H9 (cell line): Measurements from ENCODE around the gene XXYLT1. TPM values are rescaled to one million over a fixed set of nuclear protein-coding genes. Genes with fewer than 3 reads are reported as not detected.

Experiments
- DNase-seq: peaks from one replicate; pipeline ENCODE4 v3.0.0-alpha.2; 2017
- H2AFZ ChIP-seq: one replicate; pipeline ENCODE4 v1.6.1; 2013; ENCODE audit warnings: mild to moderate bottlenecking, low read length, control low read depth, moderate library complexity
- H2AK5ac ChIP-seq: 2 replicates; pipeline ENCODE4 v1.6.1; 2013; ENCODE audit warnings: low read length, control low read depth, mixed read lengths; ENCODE audit not compliant: insufficient read length
- H2BK120ac ChIP-seq: one replicate; pipeline ENCODE4 v1.6.1; 2013; ENCODE audit warnings: low read depth, mild to moderate bottlenecking, low read length, control low read depth, inconsistent platforms; ENCODE audit not compliant: poor library complexity, severe bottlenecking
- H2BK12ac ChIP-seq: 2 replicates; pipeline ENCODE4 v1.6.1; 2013; ENCODE audit warnings: low read length, control low read depth, mixed read lengths, low read depth; ENCODE audit not compliant: insufficient read length
- H2BK15ac ChIP-seq: 2 replicates; pipeline ENCODE4 v1.6.1; 2013; ENCODE audit warnings: low read depth, low read length, control low read depth
- H2BK20ac ChIP-seq: one replicate; pipeline ENCODE4 v1.6.1; 2013; ENCODE audit warnings: low read depth, mild to moderate bottlenecking, low read length, control low read depth, inconsistent platforms; ENCODE audit not compliant: poor library complexity, severe bottlenecking
- H2BK5ac ChIP-seq: 2 replicates; pipeline ENCODE4 v1.6.1; 2013; ENCODE audit warnings: low read length, control low read depth, mixed read lengths; ENCODE audit not compliant: insufficient read length
- H3K14ac ChIP-seq: 2 replicates; pipeline ENCODE4 v1.6.1; 2013; ENCODE audit warnings: low read length, control low read depth; ENCODE audit not compliant: insufficient read depth
- H3K18ac ChIP-seq: 2 replicates; pipeline ENCODE4 v1.6.1; 2013; ENCODE audit warnings: low read depth, mild to moderate bottlenecking, mixed read lengths, low read length, control low read depth; ENCODE audit not compliant: insufficient read length
- H3K23ac ChIP-seq: 2 replicates; pipeline ENCODE4 v1.6.1; 2013; ENCODE audit warnings: low read length, control low read depth, mixed read lengths, low read depth; ENCODE audit not compliant: insufficient read length
- H3K23me2 ChIP-seq: 2 replicates; pipeline ENCODE4 v1.6.1; 2013; ENCODE audit warnings: low read depth, mild to moderate bottlenecking, mixed read lengths, low read length, control low read depth; ENCODE audit not compliant: insufficient read length, poor library complexity, severe bottlenecking
- H3K27ac ChIP-seq: 2 replicates; pipeline ENCODE4 v1.5.1; 2013; ENCODE audit warnings: low read length, control low read depth, mixed read lengths, low read depth; ENCODE audit not compliant: insufficient read length
- H3K27me3 ChIP-seq: 2 replicates; pipeline ENCODE4 v1.6.1; 2013; ENCODE audit warnings: low read length, control low read depth, inconsistent platforms; ENCODE audit not compliant: insufficient read depth
- H3K4ac ChIP-seq: 2 replicates; pipeline ENCODE4 v1.6.1; 2013; ENCODE audit warnings: low read depth, mild to moderate bottlenecking, control low read depth, inconsistent platforms, low read length, moderate library complexity
- H3K4me1 ChIP-seq: 2 replicates; pipeline ENCODE4 v1.6.1; 2013; ENCODE audit warnings: low read length, control low read depth, inconsistent platforms; ENCODE audit not compliant: insufficient read depth
- H3K4me2 ChIP-seq: 2 replicates; pipeline ENCODE4 v1.6.1; 2013; ENCODE audit warnings: low read length, control low read depth, mixed read lengths; ENCODE audit not compliant: insufficient read length, insufficient read depth
- H3K56ac ChIP-seq: 2 replicates; pipeline ENCODE4 v1.6.1; 2013; ENCODE audit warnings: low read depth, mild to moderate bottlenecking, mixed read lengths, low read length, control low read depth; ENCODE audit not compliant: insufficient read length
- H3K79me1 ChIP-seq: 2 replicates; pipeline ENCODE4 v1.6.1; 2013; ENCODE audit warnings: low read depth, mild to moderate bottlenecking, moderate library complexity, low read length, control low read depth, inconsistent platforms; ENCODE audit not compliant: insufficient read depth, poor library complexity, severe bottlenecking
- H3K79me2 ChIP-seq: 2 replicates; pipeline ENCODE4 v1.6.1; 2013; ENCODE audit warnings: low read length, control low read depth, inconsistent platforms; ENCODE audit not compliant: insufficient read depth
- H3K9ac ChIP-seq: 2 replicates; pipeline ENCODE4 v1.6.1; 2013; ENCODE audit warnings: low read length, control low read depth, mixed read lengths; ENCODE audit not compliant: insufficient read length; ENCODE audit errors: extremely low read depth
- H3K9me3 ChIP-seq: one replicate; pipeline ENCODE4 v1.6.1; 2013; ENCODE audit warnings: low read depth, low read length, inconsistent platforms; ENCODE audit not compliant: control insufficient read depth
- H3T11ph ChIP-seq: one replicate; pipeline ENCODE4 v1.6.1; 2013; ENCODE audit warnings: mild to moderate bottlenecking, low read length, control low read depth, inconsistent platforms
- H4K20me1 ChIP-seq: one replicate; pipeline ENCODE4 v1.6.1; 2013; ENCODE audit not compliant: control insufficient read depth, insufficient read length, insufficient read depth
- H4K5ac ChIP-seq: 2 replicates; pipeline ENCODE4 v1.6.1; 2013; ENCODE audit warnings: low read depth, mild to moderate bottlenecking, mixed read lengths, low read length, control low read depth; ENCODE audit not compliant: insufficient read length
- H4K8ac ChIP-seq: replicated peaks from 2 replicates; pipeline ENCODE4 v1.6.1; 2013; ENCODE audit warnings: low read length, control low read depth, mixed read lengths, low read depth; ENCODE audit not compliant: insufficient read length
- H4K91ac ChIP-seq: 2 replicates; pipeline ENCODE4 v1.6.1; 2013; ENCODE audit warnings: low read depth, mild to moderate bottlenecking, moderate library complexity, mixed read lengths, low read length, control low read depth; ENCODE audit not compliant: insufficient read length
- H3K27ac Mint-ChIP-seq, 3 experiments: 2 replicates in 2 of 3; 3 replicates in 1 of 3; pipeline ENCODE4 v1.8.0; 2020 to 2021; ENCODE audit warnings: mixed read lengths in 3 of 3, mild to moderate bottlenecking in 1 of 3, moderate library complexity in 1 of 3
- H3K27me3 Mint-ChIP-seq: 2 replicates; pipeline ENCODE4 v1.8.0; 2021; ENCODE audit warnings: low read depth, mild to moderate bottlenecking, moderate library complexity, mixed read lengths
- H3K36me3 Mint-ChIP-seq, 3 experiments: 2 replicates in 2 of 3; 3 replicates in 1 of 3; pipeline ENCODE4 v1.8.0; 2020 to 2021; ENCODE audit warnings: low read depth in 3 of 3, mixed read lengths in 3 of 3; ENCODE audit not compliant: insufficient read depth in 1 of 3
- H3K4me1 Mint-ChIP-seq, 2 experiments: 2 replicates each; pipeline ENCODE4 v1.8.0; 2020; ENCODE audit warnings: mixed read lengths in 2 of 2
- H3K4me3 Mint-ChIP-seq, 2 experiments: 2 replicates in 1 of 2; 3 replicates in 1 of 2; pipeline ENCODE4 v1.8.0; 2020 to 2021; ENCODE audit warnings: mild to moderate bottlenecking in 2 of 2, mixed read lengths in 2 of 2, moderate library complexity in 1 of 2
- H3K9me3 Mint-ChIP-seq, 2 experiments: 2 replicates in 1 of 2; 3 replicates in 1 of 2; pipeline ENCODE4 v1.8.0; 2020; ENCODE audit warnings: mild to moderate bottlenecking in 2 of 2, mixed read lengths in 2 of 2, moderate library complexity in 1 of 2
- CTCF ChIP-seq: fragments of 200-600 bp; sonication (generic); conservative IDR thresholded peaks from 3 replicates; pipeline ENCODE4 v1.8.0; 2021; ENCODE audit warnings: antibody characterized with exemption, mild to moderate bottlenecking
- WGBS: extraction: QIAGEN DNeasy Blood & Tissue Kit; methylation state at CpG from one replicate; pipeline ENCODE4 v1.1.7; 2013; ENCODE audit warnings: missing lambda C conversion rate, low lambda C conversion rate, mixed read lengths; ENCODE audit not compliant: insufficient read length; ENCODE audit errors: extremely low coverage; 5-methylcytosine and 5-hydroxymethylcytosine counted together
- total RNA-seq: library from RNA; stranded (reverse); gene quantifications from 2 replicates; pipeline ENCODE4 v1.2.1, GENCODE V29; 2021

Gene XXYLT1
- total RNA-seq, 1 experiment from 2014 or later = 22.7 TPM

DNA sequence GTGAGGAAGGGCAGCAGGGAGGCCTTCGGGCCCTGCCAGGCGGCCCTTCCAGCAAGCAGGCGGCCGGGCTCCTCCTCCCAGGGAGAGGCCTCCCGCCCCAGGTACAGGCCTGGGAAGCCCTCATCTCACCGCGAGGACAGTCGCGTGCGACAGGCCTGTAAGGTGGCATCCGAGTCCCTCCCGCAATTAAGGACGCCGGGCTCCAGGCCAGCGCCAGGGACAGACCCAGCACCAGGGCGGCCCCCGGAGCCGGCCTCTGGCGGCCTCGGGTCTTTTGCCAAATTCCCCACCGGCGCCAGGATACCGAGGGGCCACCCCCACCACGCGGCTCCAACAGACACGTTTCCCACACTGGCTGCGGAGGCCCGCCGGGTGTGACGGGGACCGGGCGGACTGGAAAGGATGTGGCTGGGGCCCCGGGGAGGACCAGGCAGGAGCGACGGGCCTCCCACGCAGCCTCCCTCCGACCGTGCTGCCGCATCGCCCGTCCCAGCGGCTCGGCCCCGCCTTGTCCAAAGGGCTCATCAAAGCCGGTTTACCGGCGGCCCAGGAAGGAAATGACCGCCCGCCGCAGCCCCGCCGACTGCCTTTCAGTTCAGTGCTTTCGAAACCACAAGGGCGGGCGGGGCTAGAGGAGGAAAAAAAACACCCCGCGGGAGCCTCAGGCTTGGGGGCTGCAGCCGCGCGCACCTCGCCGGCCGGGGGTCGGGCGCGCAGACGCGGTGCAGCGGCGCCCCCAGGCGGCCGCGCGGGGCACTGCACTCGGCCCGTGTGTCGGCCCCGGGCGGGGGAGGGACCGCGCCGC is 11.3 kb downstream of the XXYLT1 start:
- Histone ChIP-seq H3K9me3 (no peaks in the 10 kb centered on the region), H3K4ac (no peak overlapping the region), H3K23ac (no peak overlapping the region), H2BK12ac (no peak overlapping the region), H2AK5ac (no peak overlapping the region), H2AFZ (no peak overlapping the region), H3K4me1 (peaks cover 6% of the 10 kb centered on the region), H3K18ac (peak overlapping the region; percentile 39), H3T11ph (no peak overlapping the region), H3K79me1 (no peaks in the 10 kb centered on the region), H4K91ac (no peak overlapping the region), H2BK120ac (no peak overlapping the region), H4K8ac (no peak overlapping the region), H3K79me2 (peaks cover 8% of the 10 kb centered on the region; the same call in 1 of the 2 replicates), H4K20me1 (no peaks in the 10 kb centered on the region), H3K27ac (no peak overlapping the region), H2BK20ac (no peak overlapping the region), H3K27me3 (no peaks in the 10 kb centered on the region), H3K4me2 (peak overlapping the region; percentile 26), H2BK15ac (no peak overlapping the region), H3K56ac (no peak overlapping the region), H4K5ac (no peak overlapping the region), H3K14ac (peak overlapping the region; percentile 65; the same call in 1 of the 2 replicates), H3K23me2 (peaks cover 9% of the 10 kb centered on the region), H3K9ac (no peak overlapping the region), H2BK5ac (no peak overlapping the region)
- Mint-ChIP-seq H3K4me3 (peak overlapping the region; percentile 60 to 71), H3K27me3 (no peaks in the 10 kb centered on the region; the same call in 1 of the 2 replicates), H3K27ac (no peak overlapping the region; a peak in 1 of 7 replicates), H3K9me3 (no peaks in the 10 kb centered on the region), H3K4me1 (peaks cover 32 to 46% of the 10 kb centered on the region in 2 experiments), H3K36me3 (peaks cover 2 to 11% (median 2%) of the 10 kb centered on the region in 3 experiments; a peak in 4 of 7 replicates)
- peak; percentile 88 for DNase-seq
- peak; percentile 66; the same call in 2 of the 3 replicates for TF ChIP-seq CTCF
- no CpG with 5 or more reads among the region's 82 CpGs for WGBS
